Activated naive CD4-positive, alpha-beta T cell treated with anti-CD3 and anti-CD28 coated beads for 36 hours (primary cell): Measurements from ENCODE around the gene ITGAX. TPM values are rescaled to one million over a fixed set of nuclear protein-coding genes. Genes with fewer than 3 reads are reported as not detected.
A peak's percentile ranks its signal among the peaks of the same experiment; 100 is the strongest.
"Not testable (repeated sequence)": the region's sequence is repeated elsewhere in the genome, so short reads cannot be mapped to it uniquely, and the experiment has no call there.

Experiments used
- CTCF ChIA-PET: fragments of 350-600 bp; sonication (Branson Sonifier 250); formaldehyde crosslinking; loops from one replicate; lab custom pipeline; 2021; ENCODE audit warnings: antibody characterized with exemption; lab: Charles Lee
- DNase-seq: peaks from one replicate; pipeline ENCODE4 v3.0.0-alpha.2; 2020
- H3K27ac Mint-ChIP-seq: one replicate; pipeline ENCODE4 v1.8.0; 2021; ENCODE audit warnings: mild to moderate bottlenecking, mixed read lengths
- H3K27me3 Mint-ChIP-seq: one replicate; pipeline ENCODE4 v1.8.0; 2021; ENCODE audit warnings: low read depth, mixed read lengths
- H3K36me3 Mint-ChIP-seq: one replicate; pipeline ENCODE4 v1.8.0; 2021; ENCODE audit warnings: low read depth, mixed read lengths
- H3K4me1 Mint-ChIP-seq: one replicate; pipeline ENCODE4 v1.8.0; 2021; ENCODE audit warnings: low read depth, mixed read lengths
- H3K4me3 Mint-ChIP-seq: one replicate; pipeline ENCODE4 v1.8.0; 2021; ENCODE audit warnings: mild to moderate bottlenecking, moderate library complexity, mixed read lengths
- H3K9me3 Mint-ChIP-seq: one replicate; pipeline ENCODE4 v1.8.0; 2021; ENCODE audit warnings: mixed read lengths
- intact Hi-C: fragments of 100-400 bp; cut with micrococcal nuclease; formaldehyde crosslinking; loops from one replicate; pipeline ENCODE4 v1.15.1; 2023
- total RNA-seq, 2 experiments: library from RNA; stranded (reverse); gene quantifications; one replicate each; pipeline ENCODE4 v1.2.3, GENCODE V29; 2021

The ITGAX gene
- total RNA-seq, result 1 to 10 TPM; 2.4 to 2.9 TPM

GRCh38 chr16:31354394-31355291 is at the start of gene ITGAX:
Gene ITGAX, plus strand, starts transcription at chr16:31355176. Its CDS starts 79 bp downstream, at chr16:31355255.
- Mint-ChIP-seq H3K27ac (peak within 1 kb of the TSS; percentile 80), H3K4me1 (peaks cover 27% of the 10 kb centered on the region), H3K4me3 (no peak within 1 kb of the TSS), H3K9me3 (no peaks in the 10 kb centered on the region), H3K27me3 (no peaks in the 10 kb centered on the region), H3K36me3 (no peaks in the 10 kb centered on the region)
- CTCF ChIA-PET, result no interaction called here
- DNase-seq, result peak; percentile 91
- intact Hi-C loops, result loop anchor here (1.0 to 10.0 kb wide), 5 partner anchors 89 to 518 kb away; partner anchors contain the start of genes PYCARD and ZNF267

GRCh38 chr16:31305219-31305618 is 49.8 kb upstream of the ITGAX start:
- Mint-ChIP-seq H3K9me3 (no peaks in the 10 kb centered on the region), H3K27ac (no peak overlapping the region), H3K4me3 (no peak overlapping the region), H3K4me1 (peaks cover 8% of the 10 kb centered on the region), H3K27me3 (peaks cover 9% of the 10 kb centered on the region), H3K36me3 (no peaks in the 10 kb centered on the region)
- intact Hi-C loops, result loop anchor here (10.0 kb wide), 1 partner anchor 80 kb away; no protein-coding TSS in a partner anchor
- DNase-seq, result no peak
- CTCF ChIA-PET, result interaction anchor here (0.6 kb wide), 1 partner anchor 10 kb away, joined by 3 read pairs; no protein-coding TSS in a partner anchor

GRCh38 chr16:31308381-31308780 is 46.6 kb upstream of the ITGAX start:
- intact Hi-C loops, result loop anchor here (10.0 kb wide), 1 partner anchor 76 kb away; no protein-coding TSS in a partner anchor
- H3K27ac Mint-ChIP-seq, H3K36me3 Mint-ChIP-seq, DNase-seq, H3K4me3 Mint-ChIP-seq, CTCF ChIA-PET, H3K9me3 Mint-ChIP-seq, H3K4me1 Mint-ChIP-seq: not testable (repeated sequence)
- H3K27me3 Mint-ChIP-seq, result peaks cover 11% of the 10 kb centered on the region

- Mint-ChIP-seq H3K27ac (no peak overlapping the region), H3K4me3 (no peak overlapping the region), H3K4me1 (no peaks in the 10 kb centered on the region), H3K9me3 (peaks cover 14% of the 10 kb centered on the region), H3K36me3 (peaks cover 2% of the 10 kb centered on the region), H3K27me3 (no peaks in the 10 kb centered on the region)
- no peak for DNase-seq
- CTCF ChIA-PET, result no interaction called here
- intact Hi-C loops, result no loop called here
Observed at GRCh38 chr16:31322500-31322899, 32.5 kb upstream of the ITGAX start.

- Mint-ChIP-seq H3K36me3 (peaks cover 2% of the 10 kb centered on the region), H3K27ac (no peak overlapping the region), H3K4me3 (no peak overlapping the region), H3K9me3 (peaks cover 12% of the 10 kb centered on the region), H3K4me1 (no peaks in the 10 kb centered on the region), H3K27me3 (no peaks in the 10 kb centered on the region)
- CTCF ChIA-PET, result no interaction called here
- DNase-seq, result no peak
- intact Hi-C loops, result no loop called here
Observed at GRCh38 chr16:31323959-31324629, 30.9 kb upstream of the ITGAX start.

GRCh38 chr16:31325171-31325570 is 29.8 kb upstream of the ITGAX start:
- Mint-ChIP-seq H3K4me1 (no peaks in the 10 kb centered on the region), H3K9me3 (peaks cover 12% of the 10 kb centered on the region), H3K27me3 (no peaks in the 10 kb centered on the region), H3K4me3 (no peak overlapping the region), H3K36me3 (peaks cover 2% of the 10 kb centered on the region), H3K27ac (no peak overlapping the region)
- intact Hi-C loops, result no loop called here
- no peak for DNase-seq
- CTCF ChIA-PET, result no interaction called here

GRCh38 chr16:31327646-31328225 is 27.2 kb upstream of the ITGAX start:
- Mint-ChIP-seq H3K27ac (no peak overlapping the region), H3K9me3 (peaks cover 3% of the 10 kb centered on the region), H3K36me3 (peaks cover 2% of the 10 kb centered on the region), H3K4me3 (no peak overlapping the region), H3K4me1 (peaks cover 9% of the 10 kb centered on the region), H3K27me3 (peaks cover 10% of the 10 kb centered on the region)
- DNase-seq, result no peak
- CTCF ChIA-PET, result no interaction called here
- intact Hi-C loops, result no loop called here

GRCh38 chr16:31328322-31329052 is 26.5 kb upstream of the ITGAX start:
- Mint-ChIP-seq H3K4me1 (peaks cover 9% of the 10 kb centered on the region), H3K9me3 (no peaks in the 10 kb centered on the region), H3K4me3 (no peak overlapping the region), H3K27me3 (peaks cover 10% of the 10 kb centered on the region), H3K36me3 (no peaks in the 10 kb centered on the region), H3K27ac (no peak overlapping the region)
- CTCF ChIA-PET, result no interaction called here
- intact Hi-C loops, result no loop called here
- no peak for DNase-seq

- Mint-ChIP-seq H3K27me3 (peaks cover 10% of the 10 kb centered on the region), H3K4me1 (peaks cover 14% of the 10 kb centered on the region), H3K4me3 (no peak overlapping the region), H3K36me3 (no peaks in the 10 kb centered on the region), H3K9me3 (no peaks in the 10 kb centered on the region), H3K27ac (no peak overlapping the region)
- intact Hi-C loops, result no loop called here
- DNase-seq, result no peak
- CTCF ChIA-PET, result no interaction called here
Observed at GRCh38 chr16:31329671-31330552, 25.1 kb upstream of the ITGAX start.

GRCh38 chr16:31330553-31330890 is 24.5 kb upstream of the ITGAX start:
- no peaks in the 10 kb centered on the region for H3K36me3 Mint-ChIP-seq
- no peak for DNase-seq
- peaks cover 10% of the 10 kb centered on the region for H3K27me3 Mint-ChIP-seq
- H3K27ac Mint-ChIP-seq, result no peak overlapping the region
- peak overlapping the region; percentile 66 for H3K4me3 Mint-ChIP-seq
- CTCF ChIA-PET, result no interaction called here
- intact Hi-C loops, result no loop called here
- H3K9me3 Mint-ChIP-seq, result no peaks in the 10 kb centered on the region
- H3K4me1 Mint-ChIP-seq, result peaks cover 14% of the 10 kb centered on the region

- CTCF ChIA-PET, result no interaction called here
- H3K27ac Mint-ChIP-seq, result no peak overlapping the region
- DNase-seq, result peak; percentile 55
- peaks cover 14% of the 10 kb centered on the region for H3K4me1 Mint-ChIP-seq
- H3K36me3 Mint-ChIP-seq, result no peaks in the 10 kb centered on the region
- H3K4me3 Mint-ChIP-seq, result peak overlapping the region; percentile 66
- peaks cover 10% of the 10 kb centered on the region for H3K27me3 Mint-ChIP-seq
- H3K9me3 Mint-ChIP-seq, result no peaks in the 10 kb centered on the region
- intact Hi-C loops, result no loop called here
Observed at GRCh38 chr16:31331141-31331764, 23.7 kb upstream of the ITGAX start.
